Thymus (tissue), 11 donors: ENCODE data around the gene SLITRK3. TPM values are rescaled to one million over a fixed set of nuclear protein-coding genes. Genes with fewer than 3 reads are reported as not detected.

Source experiments
- DNase-seq, 9 donors: peaks; one replicate each; pipeline ENCODE4 v3.0.0-alpha.2; 2013; ENCODE audit warnings: low spot score in 9 of 9, low read depth in 6 of 9, missing footprints in 1 of 9
- H3K27ac ChIP-seq, 2 donors: one replicate each; pipeline ENCODE4 v1.5.1; 2013; ENCODE audit warnings: control low read depth in 1 of 2, low read depth in 1 of 2, low read length in 1 of 2, mild to moderate bottlenecking in 1 of 2, moderate library complexity in 1 of 2
- H3K27me3 ChIP-seq, 2 donors: one replicate each; pipeline ENCODE4 v1.5.1; 2013; ENCODE audit warnings: low read length in 1 of 2; ENCODE audit not compliant: control insufficient read depth in 2 of 2, insufficient read depth in 1 of 2
- H3K36me3 ChIP-seq, 2 donors: one replicate each; pipeline ENCODE4 v1.5.1; 2013; ENCODE audit warnings: low read length in 1 of 2, mild to moderate bottlenecking in 1 of 2, moderate library complexity in 1 of 2; ENCODE audit not compliant: control insufficient read depth in 2 of 2, insufficient read depth in 2 of 2
- H3K4me1 ChIP-seq, 2 donors: one replicate each; pipeline ENCODE4 v1.5.1; 2013; ENCODE audit warnings: low read length in 2 of 2; ENCODE audit not compliant: control insufficient read depth in 2 of 2, insufficient read depth in 2 of 2
- H3K4me3 ChIP-seq, 2 donors: one replicate each; pipeline ENCODE4 v1.5.1; 2013; ENCODE audit warnings: low read length in 2 of 2, control low read depth in 1 of 2, mild to moderate bottlenecking in 1 of 2
- H3K9me3 ChIP-seq, 2 donors: one replicate each; pipeline ENCODE4 v1.5.1; 2013; ENCODE audit warnings: low read length in 1 of 2, mild to moderate bottlenecking in 1 of 2; ENCODE audit not compliant: control insufficient read depth in 2 of 2, insufficient read depth in 1 of 2
- WGBS: extraction: QIAGEN DNeasy Blood & Tissue Kit; methylation state at CpG from one replicate; pipeline ENCODE4 v1.1.7; 2013; 5-methylcytosine and 5-hydroxymethylcytosine counted together
- polyA plus RNA-seq: library from polyadenylated mRNA; stranded (reverse); fragments of 200-250 nt; gene quantifications from one replicate; pipeline ENCODE4 v1.2.3, GENCODE V29; 2013
- total RNA-seq: library from RNA; stranded (reverse); fragments of 120-200 nt; gene quantifications from one replicate; pipeline ENCODE4 v1.2.4, GENCODE V29; 2013
- donor health status: healthy.

The SLITRK3 gene
- total and polyA plus RNA-seq, 2 donors = under 0.01 to 0.14 TPM

- Histone ChIP-seq H3K27me3 (peaks cover 0 to 3% of the 10 kb centered on the region in 2 donors), H3K36me3 (no peaks in the 10 kb centered on the region), H3K4me1 (no peaks in the 10 kb centered on the region), H3K9me3 (no peaks in the 10 kb centered on the region), H3K4me3 (no peak overlapping the region), H3K27ac (no peak overlapping the region)
- DNase-seq = no peak
These were observed 13.9 kb upstream of the SLITRK3 start for GRCh38 chr3:165210132-165210531.

- Histone ChIP-seq H3K27me3 (peaks cover 0 to 3% of the 10 kb centered on the region in 2 donors), H3K9me3 (no peaks in the 10 kb centered on the region), H3K27ac (no peak overlapping the region), H3K36me3 (no peaks in the 10 kb centered on the region), H3K4me3 (no peak overlapping the region), H3K4me1 (no peaks in the 10 kb centered on the region)
- peak in 6 of 9 donors; percentile 8 to 46 (median 16) for DNase-seq
- 24% methylated on average over 26 of the region's 26 CpGs for WGBS
These were observed 10.5 kb upstream of the SLITRK3 start for GRCh38 chr3:165206454-165207266.

- Histone ChIP-seq H3K4me1 (no peaks in the 10 kb centered on the region), H3K4me3 (no peak overlapping the region), H3K27me3 (peaks cover 0 to 3% of the 10 kb centered on the region in 2 donors), H3K36me3 (no peaks in the 10 kb centered on the region), H3K9me3 (no peaks in the 10 kb centered on the region), H3K27ac (no peak overlapping the region)
- WGBS = 95% methylated on average over 1 of the region's 1 CpG
- no peak for DNase-seq
These were observed 8.3 kb upstream of the SLITRK3 start for GRCh38 chr3:165204445-165204844.

GRCh38 chr3:165202995-165203394 is 6.8 kb upstream of the SLITRK3 start:
- Histone ChIP-seq H3K36me3 (no peaks in the 10 kb centered on the region), H3K27ac (no peak overlapping the region), H3K4me1 (no peaks in the 10 kb centered on the region), H3K27me3 (peaks cover 0 to 8% of the 10 kb centered on the region in 2 donors), H3K9me3 (no peaks in the 10 kb centered on the region), H3K4me3 (no peak overlapping the region)
- WGBS = 96% methylated on average over 5 of the region's 5 CpGs
- DNase-seq = no peak

GRCh38 chr3:165201964-165202363 is 5.8 kb upstream of the SLITRK3 start:
- Histone ChIP-seq H3K36me3 (no peaks in the 10 kb centered on the region), H3K4me1 (no peaks in the 10 kb centered on the region), H3K27me3 (peaks cover 2 to 16% of the 10 kb centered on the region in 2 donors), H3K27ac (no peak overlapping the region), H3K4me3 (no peak overlapping the region), H3K9me3 (no peaks in the 10 kb centered on the region)
- DNase-seq = no peak
- WGBS = 92% methylated on average over 2 of the region's 2 CpGs

- no peaks in the 10 kb centered on the region for H3K4me1 ChIP-seq
- peaks cover 30 to 59% of the 10 kb centered on the region in 2 donors for H3K27me3 ChIP-seq
- no peaks in the 10 kb centered on the region for H3K9me3 ChIP-seq
- 6% methylated on average over 3 of the region's 3 CpGs for WGBS
- no peaks in the 10 kb centered on the region for H3K36me3 ChIP-seq
- no peak for DNase-seq
- H3K27ac ChIP-seq = no peak overlapping the region
- H3K4me3 ChIP-seq = no peak overlapping the region
These were observed 1.3 kb upstream of the SLITRK3 start for GRCh38 chr3:165197481-165197800.

- H3K4me3 ChIP-seq = no peak overlapping the region
- no peaks in the 10 kb centered on the region for H3K36me3 ChIP-seq
- 4% methylated on average over 50 of the region's 50 CpGs for WGBS
- no peak overlapping the region for H3K27ac ChIP-seq
- no peaks in the 10 kb centered on the region for H3K9me3 ChIP-seq
- H3K27me3 ChIP-seq = peaks cover 30 to 64% of the 10 kb centered on the region in 2 donors
- DNase-seq = no peak
- H3K4me1 ChIP-seq = no peaks in the 10 kb centered on the region
These were observed 645 bp upstream of the SLITRK3 start for GRCh38 chr3:165196577-165197480.

- no peak for DNase-seq
- peaks cover 30 to 64% of the 10 kb centered on the region in 2 donors for H3K27me3 ChIP-seq
- H3K4me3 ChIP-seq = no peak overlapping the region
- WGBS = 6% methylated on average over 18 of the region's 18 CpGs
- H3K27ac ChIP-seq = no peak overlapping the region
- H3K4me1 ChIP-seq = no peaks in the 10 kb centered on the region
- no peaks in the 10 kb centered on the region for H3K36me3 ChIP-seq
- no peaks in the 10 kb centered on the region for H3K9me3 ChIP-seq
These were observed 944 bp downstream of the SLITRK3 start for GRCh38 chr3:165195241-165195639.
